Spleen (tissue), 11 donors: ENCODE measurements around the gene DTNBP1. TPM values are rescaled to one million over a fixed set of nuclear protein-coding genes. Genes with fewer than 3 reads are reported as not detected.

Experiments used
- DNase-seq: peaks from one replicate; pipeline ENCODE4 v3.0.0-alpha.2; 2020
- H3K27ac ChIP-seq, 8 donors: fragments of 200-600 bp; sonication (generic) in 7 of 8; 1 replicate in 4 of 8; 2 replicates in 4 of 8; pipeline versions ENCODE4 v1.5.0 to v1.8.0; 2016 to 2021; ENCODE audit warnings: inconsistent platforms in 4 of 8, mild to moderate bottlenecking in 4 of 8, moderate library complexity in 1 of 8
- H3K27me3 ChIP-seq, 7 donors: fragments of 200-600 bp; sonication (generic) in 6 of 7; replicated peaks in 1 of 7; 1 replicate in 4 of 7; 2 replicates in 3 of 7; pipeline versions ENCODE4 v1.5.0 to v1.8.0; 2016 to 2021; ENCODE audit warnings: inconsistent platforms in 3 of 7, mild to moderate bottlenecking in 1 of 7
- H3K36me3 ChIP-seq, 6 donors: fragments of 200-600 bp; sonication (generic) in 5 of 6; 1 replicate in 4 of 6; 2 replicates in 2 of 6; pipeline versions ENCODE4 v1.5.0 to v1.8.0; 2016 to 2021; ENCODE audit warnings: inconsistent platforms in 2 of 6
- H3K4me1 ChIP-seq, 6 donors: fragments of 200-600 bp; sonication (generic) in 5 of 6; 1 replicate in 3 of 6; 2 replicates in 3 of 6; pipeline versions ENCODE4 v1.5.0 to v1.8.0; 2016 to 2021; ENCODE audit warnings: inconsistent platforms in 3 of 6
- H3K4me3 ChIP-seq, 8 donors: fragments of 200-600 bp; sonication (generic) in 7 of 8; 1 replicate in 4 of 8; 2 replicates in 4 of 8; pipeline versions ENCODE4 v1.5.0 to v1.8.0; 2016 to 2021; ENCODE audit warnings: inconsistent platforms in 4 of 8, mild to moderate bottlenecking in 4 of 8, moderate library complexity in 2 of 8
- H3K9me3 ChIP-seq, 8 donors: fragments of 200-600 bp; sonication (generic) in 7 of 8; 1 replicate in 4 of 8; 2 replicates in 4 of 8; pipeline versions ENCODE4 v1.5.0 to v1.8.0; 2016 to 2021; ENCODE audit warnings: inconsistent platforms in 4 of 8
- POLR2A ChIP-seq, 3 donors: fragments of 450-650 bp; IDR thresholded peaks; one replicate each; pipeline ENCODE4 v1.5.1; 2017; ENCODE audit warnings: antibody characterized with exemption in 3 of 3, mild to moderate bottlenecking in 1 of 3
- POLR2AphosphoS5 ChIP-seq, 3 donors: sonication (generic); formaldehyde crosslinking; IDR thresholded peaks; one replicate each; pipeline ENCODE4 v1.5.1; 2017; ENCODE audit warnings: antibody characterized with exemption in 3 of 3
- WGBS, 5 donors: extraction: QIAGEN DNeasy Blood & Tissue Kit in 3 of 5; methylation state at CpG; one replicate each; pipeline versions ENCODE4 v1.1.5 to v1.1.7; 2013 to 2018; 5-methylcytosine and 5-hydroxymethylcytosine counted together
- intact Hi-C: fragments of 100-400 bp; cut with DNase I; formaldehyde crosslinking; loops from one replicate; pipeline ENCODE4 v1.15.0; 2023; ENCODE audit warnings: low total_unique reads
- polyA plus RNA-seq, 3 donors: library from polyadenylated mRNA; stranded (reverse); fragments of 200-250 nt; gene quantifications; one replicate each; pipeline ENCODE4 v1.2.1, GENCODE V29; 2013
- total RNA-seq, 7 donors: library from RNA; depleted of rRNA in 3 of 7; stranded (reverse); fragments of >200 nt in 3 of 7; fragmentation: NEBNext Ultra II Directional in 4 of 7; extraction: Animal tissue kit (Norgen Biotek cat#: 25700) in 4 of 7; gene quantifications; one replicate each; pipeline versions ENCODE4 v1.1.0 to v1.2.1, GENCODE V29; 2016 to 2021
- TF ChIP-seq, protein P1 (sequence below), 11 experiments: fragments of 200-600 bp in 7 of 11; fragments of 450-650 bp in 4 of 11; sonication (generic) in 4 of 11; IDR thresholded peaks in 8 of 11; conservative IDR thresholded peaks in 3 of 11; 1 replicate in 7 of 11; 2 replicates in 4 of 11; pipeline versions ENCODE4 v1.4.0 to v1.8.0; 2016 to 2021; ENCODE audit warnings: antibody characterized with exemption in 11 of 11, inconsistent platforms in 4 of 11, mild to moderate bottlenecking in 1 of 11
- donor health status: healthy with polysubstance abuse.
- donor health status: DM: no; HTN: no; CAD: no; lungs with moderate emphysema.
- donor health status: DM: no; HTN: no; CAD: no.
- donor health status: Bipolar disorder and iron deficiency.
- donor health status: healthy.
- donor health status: DM: no; HTN: no; CAD: no.
- donor health status: DM: yes; HTN: yes; CAD: no.

Gene DTNBP1
- total and polyA plus RNA-seq, 10 donors, result 14.2 to 42.2 (median 32.3) TPM

DNA sequence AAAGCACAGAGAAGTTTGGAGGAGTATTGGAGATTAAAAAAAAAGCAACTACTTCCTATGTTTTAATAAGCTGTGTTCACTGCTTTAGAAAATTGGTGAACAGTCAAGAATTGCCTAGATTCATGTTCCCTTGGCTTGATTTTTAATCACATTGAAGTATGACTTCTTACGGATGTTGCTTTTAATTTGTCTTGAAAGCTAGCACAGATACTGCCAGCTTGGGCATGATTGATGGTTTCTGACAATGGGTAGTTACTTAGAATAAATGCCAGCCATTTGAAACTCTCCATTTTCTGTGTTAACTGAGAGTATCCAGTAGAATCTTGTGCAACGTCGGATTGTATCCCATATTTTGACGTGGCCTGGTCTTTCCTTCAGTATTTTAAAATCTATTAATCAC is 178.0 kb downstream of the DTNBP1 start:
- Histone ChIP-seq H3K9me3 (no peaks in the 10 kb centered on the region), H3K27me3 (no peaks in the 10 kb centered on the region), H3K36me3 (peaks cover 0 to 32% (median 23%) of the 10 kb centered on the region in 6 donors), H3K27ac (no peak overlapping the region), H3K4me1 (peaks cover 0 to 65% (median 16%) of the 10 kb centered on the region in 6 donors), H3K4me3 (no peak overlapping the region)
- intact Hi-C loops, result no loop called here
- no peak for TF ChIP-seq POLR2AphosphoS5 (IDR thresholded peaks at IDR 0.05)
- TF ChIP-seq, protein P1, sequence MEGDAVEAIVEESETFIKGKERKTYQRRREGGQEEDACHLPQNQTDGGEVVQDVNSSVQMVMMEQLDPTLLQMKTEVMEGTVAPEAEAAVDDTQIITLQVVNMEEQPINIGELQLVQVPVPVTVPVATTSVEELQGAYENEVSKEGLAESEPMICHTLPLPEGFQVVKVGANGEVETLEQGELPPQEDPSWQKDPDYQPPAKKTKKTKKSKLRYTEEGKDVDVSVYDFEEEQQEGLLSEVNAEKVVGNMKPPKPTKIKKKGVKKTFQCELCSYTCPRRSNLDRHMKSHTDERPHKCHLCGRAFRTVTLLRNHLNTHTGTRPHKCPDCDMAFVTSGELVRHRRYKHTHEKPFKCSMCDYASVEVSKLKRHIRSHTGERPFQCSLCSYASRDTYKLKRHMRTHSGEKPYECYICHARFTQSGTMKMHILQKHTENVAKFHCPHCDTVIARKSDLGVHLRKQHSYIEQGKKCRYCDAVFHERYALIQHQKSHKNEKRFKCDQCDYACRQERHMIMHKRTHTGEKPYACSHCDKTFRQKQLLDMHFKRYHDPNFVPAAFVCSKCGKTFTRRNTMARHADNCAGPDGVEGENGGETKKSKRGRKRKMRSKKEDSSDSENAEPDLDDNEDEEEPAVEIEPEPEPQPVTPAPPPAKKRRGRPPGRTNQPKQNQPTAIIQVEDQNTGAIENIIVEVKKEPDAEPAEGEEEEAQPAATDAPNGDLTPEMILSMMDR (IDR thresholded peaks at IDR 0.05 in 8 of 11, conservative IDR thresholded peaks at IDR 0.05 in 3 of 11), result no peak
- TF ChIP-seq POLR2A (IDR thresholded peaks at IDR 0.05), result no peak
- WGBS, 5 donors, result 90 to 97% (median 95%) methylated on average over 4 of the region's 4 CpGs
- no peak for DNase-seq

DNA sequence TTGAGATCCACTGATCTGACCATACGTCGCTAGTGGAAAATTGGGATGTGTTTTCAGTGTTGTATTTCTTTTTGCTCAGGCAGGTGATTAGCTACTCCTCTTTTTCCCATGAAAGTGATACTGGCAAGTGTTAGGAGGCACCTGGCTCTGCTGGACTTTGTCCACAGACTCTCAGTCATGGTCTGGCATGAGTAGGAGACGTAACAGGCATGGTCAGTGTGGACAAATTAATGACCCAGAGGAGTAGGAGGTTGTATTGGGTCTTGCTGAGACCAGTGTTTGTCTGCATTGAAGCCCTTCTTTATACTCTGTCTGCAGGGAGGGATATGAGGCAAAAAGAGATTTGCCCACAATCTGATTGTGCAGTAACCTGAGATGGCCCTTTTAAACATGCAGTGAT is 178.7 kb downstream of the DTNBP1 start:
- no peak overlapping the region for H3K4me3 ChIP-seq
- H3K9me3 ChIP-seq, result no peaks in the 10 kb centered on the region
- TF ChIP-seq, protein P1 (IDR thresholded peaks at IDR 0.05 in 8 of 11, conservative IDR thresholded peaks at IDR 0.05 in 3 of 11), result no peak
- no peak for TF ChIP-seq POLR2A (IDR thresholded peaks at IDR 0.05)
- TF ChIP-seq POLR2AphosphoS5 (IDR thresholded peaks at IDR 0.05), result no peak
- no peak overlapping the region for H3K27ac ChIP-seq
- H3K36me3 ChIP-seq, result peaks cover 0 to 26% (median 21%) of the 10 kb centered on the region in 6 donors
- H3K4me1 ChIP-seq, result peaks cover 0 to 65% (median 14%) of the 10 kb centered on the region in 6 donors
- DNase-seq, result no peak
- WGBS, 5 donors, result 93 to 99% (median 96%) methylated on average over 3 of the region's 3 CpGs
- H3K27me3 ChIP-seq, result no peaks in the 10 kb centered on the region
- intact Hi-C loops, result no loop called here

DNA sequence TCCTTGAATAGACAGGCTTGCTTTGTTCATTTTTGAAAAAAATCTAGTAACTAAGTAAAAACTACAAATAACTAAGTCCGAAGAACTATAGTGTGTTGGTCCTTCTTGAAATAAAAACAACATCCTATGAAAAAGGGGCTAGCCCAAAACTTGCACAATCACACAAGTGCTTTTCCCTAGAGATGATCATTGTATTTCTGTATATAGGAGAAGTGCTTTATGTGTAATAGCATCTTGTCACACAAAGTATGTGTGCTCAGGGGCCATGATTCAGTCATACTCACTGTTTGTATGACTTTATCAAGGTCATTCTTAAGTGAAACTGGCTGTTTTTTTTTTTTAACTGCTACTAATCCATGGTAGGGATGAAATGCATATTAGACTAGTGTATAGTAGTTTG is 179.8 kb downstream of the DTNBP1 start:
- no peak overlapping the region for H3K27ac ChIP-seq
- intact Hi-C loops, result no loop called here
- no peaks in the 10 kb centered on the region for H3K27me3 ChIP-seq
- H3K9me3 ChIP-seq, result no peaks in the 10 kb centered on the region
- no peak for DNase-seq
- H3K4me1 ChIP-seq, result peaks cover 0 to 71% (median 15%) of the 10 kb centered on the region in 6 donors
- no peak overlapping the region for H3K4me3 ChIP-seq
- 95 to 100% (median 96%) methylated on average over 1 of the region's 1 CpG for WGBS, 5 donors
- H3K36me3 ChIP-seq, result peaks cover 0 to 20% (median 11%) of the 10 kb centered on the region in 6 donors
- no peak for TF ChIP-seq POLR2AphosphoS5 (IDR thresholded peaks at IDR 0.05)

DNA sequence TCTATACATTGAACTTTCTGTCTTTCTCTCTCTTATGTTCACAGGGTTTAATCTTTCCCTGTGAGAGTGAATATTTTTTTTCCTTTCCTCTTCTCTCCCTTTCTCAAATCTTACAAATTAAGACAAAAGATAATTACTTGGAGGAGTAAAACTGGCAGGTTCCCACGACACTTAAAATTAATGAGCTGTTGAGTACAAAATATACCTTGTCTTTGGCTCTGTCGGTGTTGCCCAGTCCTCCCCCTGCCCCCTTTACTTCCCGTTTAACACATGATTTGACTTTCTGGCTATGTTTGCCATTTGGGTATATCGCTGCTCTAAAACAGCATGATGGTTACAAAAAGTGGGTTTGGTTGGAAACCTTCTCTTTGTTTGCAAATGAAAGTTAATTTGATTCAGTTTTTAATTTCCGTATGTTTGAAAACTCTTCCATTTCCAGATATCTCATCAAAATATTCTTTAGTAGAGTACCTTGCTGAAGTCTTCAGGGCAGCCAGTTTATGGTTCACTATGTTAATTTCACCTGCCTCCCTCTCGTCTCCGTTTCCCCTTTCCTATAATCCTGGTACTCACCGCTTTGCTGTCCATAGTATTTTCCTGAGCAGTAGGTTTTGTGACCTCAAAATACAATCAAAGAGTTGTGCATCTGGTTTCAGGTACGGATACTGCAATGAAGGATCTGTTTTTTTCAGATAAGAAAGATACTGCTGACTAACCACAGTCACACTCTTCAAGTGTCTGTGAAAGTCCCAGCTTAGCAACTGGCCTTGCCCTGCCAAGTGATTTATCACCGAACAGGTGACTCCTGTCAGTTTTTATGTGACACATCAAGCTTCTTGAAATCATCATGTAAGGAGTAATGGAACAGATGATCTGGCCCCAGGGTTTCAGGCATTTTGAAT is 181.2 kb downstream of the DTNBP1 start:
- H3K4me3 ChIP-seq, result no peak overlapping the region
- intact Hi-C loops, result no loop called here
- whole genome bisulfite sequencing, 5 donors, result 43 to 70% (median 51%) methylated on average over 10 of the region's 10 CpGs
- TF ChIP-seq POLR2A (IDR thresholded peaks at IDR 0.05) (no peak), POLR2AphosphoS5 (IDR thresholded peaks at IDR 0.05) (no peak)
- TF ChIP-seq, protein P1 (IDR thresholded peaks at IDR 0.05 in 8 of 11, conservative IDR thresholded peaks at IDR 0.05 in 3 of 11), result no peak
- H3K27ac ChIP-seq, result no peak overlapping the region
- H3K4me1 ChIP-seq, result peaks cover under 1 to 85% (median 25%) of the 10 kb centered on the region in 6 donors
- H3K9me3 ChIP-seq, result no peaks in the 10 kb centered on the region
- peaks cover 0 to 6% (median 0%) of the 10 kb centered on the region in 6 donors for H3K36me3 ChIP-seq
- no peaks in the 10 kb centered on the region for H3K27me3 ChIP-seq
- DNase-seq, result no peak
